ENCODE results near the gene SPTBN1. TPM values are rescaled to one million over a fixed set of nuclear protein-coding genes. Genes with fewer than 3 reads are reported as not detected.

The SPTBN1 gene
- total RNA-seq, 2 experiments from 2014 or later = 103 to 107 TPM

DNA sequence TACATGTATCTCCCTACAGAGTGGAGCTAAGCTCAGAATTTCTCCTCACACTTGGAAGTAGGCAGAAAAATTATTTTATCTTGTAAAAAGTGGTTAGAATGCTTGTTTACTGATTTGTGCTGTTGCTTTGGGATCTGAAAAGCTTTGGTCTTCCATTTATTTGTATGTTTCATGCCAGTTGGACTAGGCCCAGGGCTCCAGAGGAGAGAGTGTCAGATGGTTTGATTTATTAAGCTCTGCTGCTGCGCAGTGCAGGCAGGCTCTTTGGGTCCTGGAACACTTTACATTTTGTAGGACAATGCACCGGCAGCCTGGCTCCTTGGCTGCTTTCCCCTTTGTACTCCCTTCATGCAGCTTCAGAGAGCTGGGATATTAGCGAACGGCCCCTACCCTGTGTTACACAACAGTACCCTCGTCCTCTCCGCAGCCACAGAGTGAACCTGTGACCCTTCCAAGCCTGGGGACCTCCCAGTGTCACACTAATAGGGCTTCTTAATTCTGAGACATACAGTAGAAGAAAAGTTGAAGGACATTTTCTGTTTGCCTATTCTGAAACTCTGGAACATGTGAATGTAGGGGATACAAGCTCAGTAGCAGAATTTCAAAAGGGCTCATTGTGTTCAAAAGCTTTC, 210.6 kb downstream of the SPTBN1 start:
- Mint-ChIP-seq H3K27me3 (ENCODE audit: low read depth) (no peaks in the 10 kb centered on the region), H3K36me3 (ENCODE audit: low read depth) (peaks cover 27% of the 10 kb centered on the region), H3K4me3 (no peak overlapping the region), H3K9me3 (no peaks in the 10 kb centered on the region), H3K27ac (no peak overlapping the region), H3K4me1 (ENCODE audit: low read depth) (peaks cover 2% of the 10 kb centered on the region)
- intact Hi-C loops (cut with micrococcal nuclease) = loop anchor here (5.0 kb wide), 1 partner anchor 346 kb away; no protein-coding TSS in a partner anchor
- CTCF ChIA-PET = interaction anchor here (0.5 to 6.2 kb wide), 23 partner anchors 9 to 560 kb away, joined by 3 to 77 read pairs (median 5); no protein-coding TSS in a partner anchor
- no peak for DNase-seq

DNA sequence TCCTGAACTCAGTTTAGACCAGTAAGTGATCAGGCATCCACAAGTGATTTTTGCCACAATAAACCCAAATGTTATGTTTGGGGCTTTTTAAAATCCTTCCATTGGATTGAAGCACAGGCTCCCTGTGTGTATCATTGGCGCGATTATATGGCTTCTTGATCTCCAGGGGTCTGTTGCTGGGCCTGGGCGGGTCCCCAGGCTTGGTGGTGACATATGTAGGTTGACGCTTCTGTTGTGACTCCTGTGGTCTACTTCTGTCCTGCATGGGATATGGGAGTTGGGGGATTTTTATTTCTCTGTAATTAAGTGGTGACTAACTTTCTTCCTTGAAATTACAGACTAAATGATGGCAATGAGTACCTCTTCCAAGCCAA, 211.1 kb downstream of the SPTBN1 start:
- DNase-seq = no peak
- H3K4me3 Mint-ChIP-seq = no peak overlapping the region
- no peaks in the 10 kb centered on the region for H3K27me3 Mint-ChIP-seq (ENCODE audit: low read depth)
- H3K27ac Mint-ChIP-seq = no peak overlapping the region
- CTCF ChIA-PET = interaction anchor here (1.1 to 6.2 kb wide), 9 partner anchors 10 to 560 kb away, joined by 3 to 77 read pairs (median 16); no protein-coding TSS in a partner anchor
- no peaks in the 10 kb centered on the region for H3K9me3 Mint-ChIP-seq
- intact Hi-C loops (cut with micrococcal nuclease) = loop anchor here (5.0 kb wide), 1 partner anchor 345 kb away; no protein-coding TSS in a partner anchor
- peaks cover 25% of the 10 kb centered on the region for H3K36me3 Mint-ChIP-seq (ENCODE audit: low read depth)
- peaks cover 2% of the 10 kb centered on the region for H3K4me1 Mint-ChIP-seq (ENCODE audit: low read depth)

- peaks cover 7% of the 10 kb centered on the region for H3K4me1 Mint-ChIP-seq (ENCODE audit: low read depth)
- H3K9me3 Mint-ChIP-seq = no peaks in the 10 kb centered on the region
- H3K36me3 Mint-ChIP-seq (ENCODE audit: low read depth) = peaks cover 21% of the 10 kb centered on the region
- H3K27ac Mint-ChIP-seq = no peak overlapping the region
- intact Hi-C loops (cut with micrococcal nuclease) = loop anchor here (5.0 kb wide), 1 partner anchor 344 kb away; no protein-coding TSS in a partner anchor
- no peak overlapping the region for H3K4me3 Mint-ChIP-seq
- CTCF ChIA-PET = interaction anchor here (0.7 to 6.2 kb wide), 5 partner anchors 10 to 502 kb away, joined by 3 to 77 read pairs (median 48); no protein-coding TSS in a partner anchor
- H3K27me3 Mint-ChIP-seq (ENCODE audit: low read depth) = peaks cover 1% of the 10 kb centered on the region
- no peak for DNase-seq
Observed at GRCh38 chr2:54667726-54668650, 211.9 kb downstream of the SPTBN1 start.

DNA sequence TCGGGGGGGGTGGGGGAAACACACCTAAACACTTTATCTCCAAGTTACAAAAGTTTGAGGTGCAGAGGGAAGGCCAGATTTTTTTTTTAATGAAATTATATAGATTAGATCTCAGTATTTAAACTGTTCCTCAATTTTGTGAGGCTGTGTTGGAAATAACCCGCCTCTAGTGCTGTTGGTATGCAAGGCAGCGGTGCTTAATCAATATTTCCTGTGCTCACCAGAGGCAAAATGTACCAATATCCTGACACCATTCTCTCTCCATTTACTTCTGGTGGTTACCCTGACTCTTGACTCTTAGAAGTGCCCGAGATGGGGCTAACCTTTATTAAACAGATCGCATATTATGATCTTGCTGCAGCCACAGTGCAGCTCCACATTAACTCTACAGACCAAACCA, 212.6 kb downstream of the SPTBN1 start:
- no peak for DNase-seq
- intact Hi-C loops (cut with micrococcal nuclease) = loop anchor here (5.0 kb wide), 1 partner anchor 344 kb away; no protein-coding TSS in a partner anchor
- Mint-ChIP-seq H3K36me3 (ENCODE audit: low read depth) (peaks cover 21% of the 10 kb centered on the region), H3K27ac (no peak overlapping the region), H3K9me3 (no peaks in the 10 kb centered on the region), H3K4me3 (no peak overlapping the region), H3K4me1 (ENCODE audit: low read depth) (peaks cover 15% of the 10 kb centered on the region), H3K27me3 (ENCODE audit: low read depth) (peaks cover 4% of the 10 kb centered on the region)
- CTCF ChIA-PET = interaction anchor here (0.7 to 6.2 kb wide), 5 partner anchors 10 to 502 kb away, joined by 3 to 50 read pairs (median 7); no protein-coding TSS in a partner anchor

GRCh38 chr2:54669677-54670484, 213.8 kb downstream of the SPTBN1 start:
- H3K4me3 Mint-ChIP-seq = no peak overlapping the region
- no peak overlapping the region for H3K27ac Mint-ChIP-seq
- H3K36me3 Mint-ChIP-seq (ENCODE audit: low read depth) = peaks cover 20% of the 10 kb centered on the region
- CTCF ChIA-PET = interaction anchor here (0.6 kb wide), 1 partner anchor 562 kb away, joined by 4 read pairs; no protein-coding TSS in a partner anchor
- intact Hi-C loops (cut with micrococcal nuclease) = loop anchor here (5.0 kb wide), 1 partner anchor 342 kb away; no protein-coding TSS in a partner anchor
- DNase-seq = no peak
- no peaks in the 10 kb centered on the region for H3K9me3 Mint-ChIP-seq
- H3K4me1 Mint-ChIP-seq (ENCODE audit: low read depth) = peaks cover 19% of the 10 kb centered on the region
- peaks cover 5% of the 10 kb centered on the region for H3K27me3 Mint-ChIP-seq (ENCODE audit: low read depth)

DNA sequence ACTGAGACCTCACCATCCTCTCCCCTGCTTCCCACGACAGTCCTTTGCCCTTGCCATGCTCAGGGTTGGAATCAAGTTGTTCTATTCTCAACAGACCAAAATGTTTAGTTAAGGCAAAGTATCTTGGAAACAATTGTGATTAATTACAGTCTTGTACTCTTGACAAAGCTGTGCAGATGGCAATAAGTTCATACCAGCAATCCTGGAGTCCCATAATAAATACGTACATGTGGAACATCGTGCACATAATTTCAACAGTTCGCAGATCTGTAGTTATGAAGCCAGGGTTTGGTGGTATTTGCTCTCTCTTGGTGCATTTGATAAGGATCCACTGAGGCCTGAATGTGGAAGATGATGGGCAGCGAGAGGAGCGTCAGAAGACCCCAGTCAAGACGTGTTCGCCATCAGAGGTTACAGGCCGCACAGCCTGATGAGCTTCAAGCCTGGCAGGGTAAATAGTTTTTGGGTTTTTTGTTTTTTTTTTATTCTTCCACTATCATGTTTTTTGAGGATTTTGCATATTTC, 214.4 kb downstream of the SPTBN1 start:
- Mint-ChIP-seq H3K4me1 (ENCODE audit: low read depth) (peaks cover 19% of the 10 kb centered on the region), H3K36me3 (ENCODE audit: low read depth) (peaks cover 18% of the 10 kb centered on the region), H3K27me3 (ENCODE audit: low read depth) (peaks cover 7% of the 10 kb centered on the region), H3K9me3 (no peaks in the 10 kb centered on the region), H3K4me3 (no peak overlapping the region), H3K27ac (no peak overlapping the region)
- no peak for DNase-seq
- intact Hi-C loops (cut with micrococcal nuclease) = no loop called here
- CTCF ChIA-PET = interaction anchor here (0.6 kb wide), 2 partner anchors 35 to 563 kb away, joined by 3 to 4 read pairs; no protein-coding TSS in a partner anchor

- Mint-ChIP-seq H3K27me3 (ENCODE audit: low read depth) (peaks cover 8% of the 10 kb centered on the region), H3K4me1 (ENCODE audit: low read depth) (peaks cover 19% of the 10 kb centered on the region), H3K36me3 (ENCODE audit: low read depth) (peaks cover 15% of the 10 kb centered on the region), H3K9me3 (no peaks in the 10 kb centered on the region), H3K27ac (no peak overlapping the region), H3K4me3 (no peak overlapping the region)
- intact Hi-C loops (cut with micrococcal nuclease) = no loop called here
- CTCF ChIA-PET = interaction anchor here (0.6 kb wide), 2 partner anchors 34 to 564 kb away, joined by 3 to 4 read pairs; no protein-coding TSS in a partner anchor
- no peak for DNase-seq
Observed at GRCh38 chr2:54671010-54671409, 214.9 kb downstream of the SPTBN1 start.

- peaks cover 19% of the 10 kb centered on the region for H3K4me1 Mint-ChIP-seq (ENCODE audit: low read depth)
- DNase-seq = no peak
- H3K36me3 Mint-ChIP-seq (ENCODE audit: low read depth) = peaks cover 13% of the 10 kb centered on the region
- CTCF ChIA-PET = interaction anchor here (0.8 to 1.4 kb wide), 4 partner anchors 14 to 393 kb away, joined by 3 to 6 read pairs (median 4); no protein-coding TSS in a partner anchor
- no peak overlapping the region for H3K4me3 Mint-ChIP-seq
- H3K27ac Mint-ChIP-seq = no peak overlapping the region
- intact Hi-C loops (cut with micrococcal nuclease) = loop anchor here (2.0 kb wide), 1 partner anchor 33 kb away; no protein-coding TSS in a partner anchor
- no peaks in the 10 kb centered on the region for H3K9me3 Mint-ChIP-seq
- H3K27me3 Mint-ChIP-seq (ENCODE audit: low read depth) = peaks cover 18% of the 10 kb centered on the region
Observed at GRCh38 chr2:54671875-54672589, 215.9 kb downstream of the SPTBN1 start.

DNA sequence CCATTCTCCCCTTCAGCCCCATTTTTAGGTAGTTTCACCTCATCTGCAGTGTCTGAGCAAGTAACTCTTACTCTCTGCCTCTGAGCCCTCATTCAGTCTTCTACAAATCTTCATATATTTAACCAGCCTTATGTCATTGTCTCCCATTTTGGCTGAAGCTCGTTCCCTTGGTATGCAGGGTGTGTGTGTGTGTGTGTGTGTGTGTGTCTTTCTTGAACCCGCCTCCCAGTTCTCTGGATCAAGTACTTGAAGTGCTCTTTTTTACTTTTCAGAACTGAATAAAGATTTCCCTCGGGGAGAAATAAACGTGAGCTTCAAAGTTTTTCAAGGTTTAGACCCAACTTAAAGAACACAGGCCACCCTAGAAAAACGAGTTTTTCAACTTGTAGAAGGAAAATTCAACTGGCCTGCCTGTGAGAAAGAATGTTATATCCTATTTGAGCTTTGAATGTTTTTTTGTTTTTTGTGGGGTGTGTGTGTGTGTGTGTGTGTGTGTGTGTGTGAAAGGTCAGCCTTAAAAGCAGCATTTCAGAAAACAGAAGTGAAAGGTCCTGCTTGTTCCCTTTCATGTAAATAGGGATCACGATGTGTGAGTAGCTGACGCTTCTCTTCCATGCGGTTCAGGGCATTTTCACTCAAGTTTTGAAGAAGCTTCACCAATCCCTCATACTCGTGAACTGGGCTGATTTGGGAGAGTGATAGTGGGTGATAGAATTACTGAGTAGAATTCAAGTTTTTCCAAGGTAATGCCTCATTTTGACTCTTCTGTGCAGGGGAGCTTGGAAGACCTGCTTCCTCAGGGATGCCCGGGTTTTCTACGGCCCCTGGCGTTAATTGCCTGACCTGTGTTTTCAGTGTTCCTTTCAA, 216.7 kb downstream of the SPTBN1 start:
- no peak overlapping the region for H3K4me3 Mint-ChIP-seq

DNA sequence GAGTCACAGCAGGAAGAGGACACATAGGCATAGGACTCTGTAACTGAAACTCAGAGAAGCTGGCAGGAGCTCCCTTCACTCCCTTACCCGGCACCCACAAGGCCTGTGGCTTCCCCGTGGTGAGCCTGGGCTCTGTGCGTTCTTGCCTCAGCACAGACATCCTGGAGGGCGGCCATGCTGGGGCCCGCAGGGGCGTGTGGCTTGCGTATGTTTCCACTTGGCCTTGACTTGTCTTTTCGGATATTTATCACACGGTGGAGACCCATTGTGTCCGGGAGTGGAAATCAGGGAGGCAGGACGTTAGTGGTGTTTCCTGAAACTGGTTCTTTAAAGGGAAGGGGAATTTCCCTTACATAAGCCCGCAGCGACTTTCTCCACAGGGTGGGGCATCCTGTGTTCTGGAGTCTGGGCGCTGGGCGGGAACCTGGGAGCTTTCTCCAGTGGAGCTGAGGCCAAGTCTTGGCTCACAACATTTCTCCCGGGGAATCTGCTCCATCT, 217.4 kb downstream of the SPTBN1 start:
- H3K9me3 Mint-ChIP-seq = no peaks in the 10 kb centered on the region
- CTCF ChIA-PET = interaction anchor here (0.6 to 1.6 kb wide), 5 partner anchors 16 to 150 kb away, joined by 3 to 6 read pairs (median 4); no protein-coding TSS in a partner anchor
- peak overlapping the region; percentile 18 for H3K4me3 Mint-ChIP-seq
- DNase-seq = peak; percentile 85
- H3K27ac Mint-ChIP-seq = no peak overlapping the region
- H3K4me1 Mint-ChIP-seq (ENCODE audit: low read depth) = peaks cover 19% of the 10 kb centered on the region
- H3K36me3 Mint-ChIP-seq (ENCODE audit: low read depth) = peaks cover 9% of the 10 kb centered on the region
- intact Hi-C loops (cut with micrococcal nuclease) = loop anchor here (1.0 to 2.0 kb wide), 2 partner anchors 8 to 31 kb away; no protein-coding TSS in a partner anchor
- peaks cover 26% of the 10 kb centered on the region for H3K27me3 Mint-ChIP-seq (ENCODE audit: low read depth)

More for the DNA sequence above, 216.7 kb downstream of the SPTBN1 start:
- no peak overlapping the region for H3K27ac Mint-ChIP-seq
- H3K36me3 Mint-ChIP-seq (ENCODE audit: low read depth) = peaks cover 13% of the 10 kb centered on the region
- peaks cover 19% of the 10 kb centered on the region for H3K4me1 Mint-ChIP-seq (ENCODE audit: low read depth)
- DNase-seq = no peak
- CTCF ChIA-PET = interaction anchor here (0.6 to 1.6 kb wide), 7 partner anchors 15 to 394 kb away, joined by 3 to 6 read pairs (median 4); no protein-coding TSS in a partner anchor
- peaks cover 24% of the 10 kb centered on the region for H3K27me3 Mint-ChIP-seq (ENCODE audit: low read depth)
- H3K9me3 Mint-ChIP-seq = no peaks in the 10 kb centered on the region
- intact Hi-C loops (cut with micrococcal nuclease) = loop anchor here (1.0 to 2.0 kb wide), 2 partner anchors 8 to 32 kb away; no protein-coding TSS in a partner anchor
